Measurements from ENCODE around the gene ADCY3.
"Not testable (repeated sequence)": the region's sequence is repeated elsewhere in the genome, so short reads cannot be mapped to it uniquely, and the experiment has no call there.

The ADCY3 gene

DNA sequence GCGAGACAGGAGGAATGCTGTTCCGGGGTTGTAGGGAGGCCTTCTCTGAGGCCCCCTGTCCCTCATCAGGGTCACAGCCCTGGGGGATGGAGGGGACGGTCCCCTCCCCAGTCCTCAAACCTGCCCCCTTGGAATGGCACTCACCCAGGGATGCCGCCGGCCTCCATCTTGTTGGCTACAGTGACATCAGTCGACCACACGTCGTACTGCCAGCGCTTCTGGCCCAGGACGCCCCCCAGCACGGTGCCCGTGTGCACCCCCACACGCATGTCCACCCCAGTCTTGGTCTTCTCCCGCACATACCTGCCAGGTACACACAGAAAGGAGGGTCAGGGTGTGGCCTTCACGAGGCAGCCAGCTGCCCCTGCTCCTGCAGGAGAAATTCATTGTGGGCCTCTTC, 80.3 kb downstream of the ADCY3 start:
- TF ChIP-seq, protein P1, sequence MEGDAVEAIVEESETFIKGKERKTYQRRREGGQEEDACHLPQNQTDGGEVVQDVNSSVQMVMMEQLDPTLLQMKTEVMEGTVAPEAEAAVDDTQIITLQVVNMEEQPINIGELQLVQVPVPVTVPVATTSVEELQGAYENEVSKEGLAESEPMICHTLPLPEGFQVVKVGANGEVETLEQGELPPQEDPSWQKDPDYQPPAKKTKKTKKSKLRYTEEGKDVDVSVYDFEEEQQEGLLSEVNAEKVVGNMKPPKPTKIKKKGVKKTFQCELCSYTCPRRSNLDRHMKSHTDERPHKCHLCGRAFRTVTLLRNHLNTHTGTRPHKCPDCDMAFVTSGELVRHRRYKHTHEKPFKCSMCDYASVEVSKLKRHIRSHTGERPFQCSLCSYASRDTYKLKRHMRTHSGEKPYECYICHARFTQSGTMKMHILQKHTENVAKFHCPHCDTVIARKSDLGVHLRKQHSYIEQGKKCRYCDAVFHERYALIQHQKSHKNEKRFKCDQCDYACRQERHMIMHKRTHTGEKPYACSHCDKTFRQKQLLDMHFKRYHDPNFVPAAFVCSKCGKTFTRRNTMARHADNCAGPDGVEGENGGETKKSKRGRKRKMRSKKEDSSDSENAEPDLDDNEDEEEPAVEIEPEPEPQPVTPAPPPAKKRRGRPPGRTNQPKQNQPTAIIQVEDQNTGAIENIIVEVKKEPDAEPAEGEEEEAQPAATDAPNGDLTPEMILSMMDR (IDR thresholded peaks at IDR 0.05; ENCODE audit: borderline replicate concordance, insufficient read depth, low read depth, low read length) = no peak
- no peak overlapping the region for H3K4me3 ChIP-seq (ENCODE audit: low read depth, low read length)

DNA sequence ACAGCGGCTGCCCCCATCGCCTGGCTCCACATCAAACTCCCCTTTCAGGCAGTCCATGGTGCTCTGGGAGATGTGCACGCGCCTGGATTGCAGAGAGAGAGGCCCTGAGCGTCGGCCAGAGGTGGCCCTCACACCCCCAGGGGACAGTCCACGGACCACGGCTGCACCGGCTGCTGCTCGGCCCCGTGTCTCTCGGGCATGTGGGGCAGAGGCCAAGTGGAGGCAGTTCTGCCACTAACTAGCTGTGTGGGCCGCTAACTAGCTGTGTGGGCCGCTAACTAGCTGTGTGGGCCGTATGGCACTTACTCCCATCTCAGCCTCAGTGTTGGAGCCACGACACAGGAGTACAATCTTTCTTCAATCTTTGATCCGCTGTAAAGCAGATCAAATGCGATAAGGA, 81.5 kb downstream of the ADCY3 start:
- TF ChIP-seq, protein P1 (IDR thresholded peaks at IDR 0.05; ENCODE audit: borderline replicate concordance, insufficient read depth, low read depth, low read length) = no peak
- H3K4me3 ChIP-seq (ENCODE audit: low read depth, low read length) = no peak overlapping the region

DNA sequence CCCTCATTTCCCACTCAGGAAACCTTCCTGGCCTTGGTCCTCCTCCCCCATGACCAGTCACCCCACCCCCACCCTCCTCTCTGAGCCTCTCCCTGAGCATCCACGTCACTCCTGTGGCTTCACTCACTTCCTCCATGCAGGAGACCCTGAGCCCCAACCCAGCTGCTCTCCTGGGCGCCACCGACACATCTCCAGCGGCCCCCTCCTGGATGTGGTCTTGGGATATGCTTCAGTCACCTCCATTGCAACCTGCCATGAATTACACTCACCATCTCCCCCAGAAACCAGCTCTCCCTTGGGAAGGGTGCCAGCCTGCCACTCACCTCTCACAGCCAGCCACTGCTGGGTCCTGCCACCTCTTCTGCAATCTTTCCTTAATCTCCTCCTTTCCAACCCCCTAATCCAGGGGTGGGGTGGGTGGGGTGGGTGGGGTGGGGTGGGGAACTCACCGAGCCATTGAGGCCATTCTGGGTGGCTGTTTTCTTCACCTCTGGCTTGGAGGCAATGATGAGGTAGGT, 82.0 kb downstream of the ADCY3 start:
- TF ChIP-seq, protein P1 (IDR thresholded peaks at IDR 0.05; ENCODE audit: borderline replicate concordance, insufficient read depth, low read depth, low read length) = no peak
- no peak overlapping the region for H3K4me3 ChIP-seq (ENCODE audit: low read depth, low read length)

DNA sequence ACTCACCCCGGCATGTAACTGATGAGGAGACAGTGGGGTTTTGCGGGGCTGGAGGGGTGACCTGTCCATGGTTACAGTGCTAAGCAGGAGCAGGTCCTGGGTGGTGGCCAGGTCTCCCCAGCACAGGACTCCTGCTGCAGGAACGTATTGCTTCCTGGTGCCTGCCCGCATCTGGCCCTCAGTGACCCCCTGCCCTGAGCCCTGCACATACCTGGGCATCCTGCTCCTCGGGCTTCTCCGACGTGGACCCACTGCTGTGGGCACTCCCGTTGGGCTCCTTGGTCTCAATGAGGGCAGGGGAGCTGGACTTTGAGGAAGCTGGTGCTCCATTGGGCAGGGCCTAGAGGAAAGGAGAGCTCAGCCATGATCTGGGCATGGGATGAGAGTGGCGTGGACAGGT, 83.3 kb downstream of the ADCY3 start:
- no peak overlapping the region for H3K4me3 ChIP-seq (ENCODE audit: low read depth, low read length)
- TF ChIP-seq, protein P1 (IDR thresholded peaks at IDR 0.05; ENCODE audit: borderline replicate concordance, insufficient read depth, low read depth, low read length) = no peak

DNA sequence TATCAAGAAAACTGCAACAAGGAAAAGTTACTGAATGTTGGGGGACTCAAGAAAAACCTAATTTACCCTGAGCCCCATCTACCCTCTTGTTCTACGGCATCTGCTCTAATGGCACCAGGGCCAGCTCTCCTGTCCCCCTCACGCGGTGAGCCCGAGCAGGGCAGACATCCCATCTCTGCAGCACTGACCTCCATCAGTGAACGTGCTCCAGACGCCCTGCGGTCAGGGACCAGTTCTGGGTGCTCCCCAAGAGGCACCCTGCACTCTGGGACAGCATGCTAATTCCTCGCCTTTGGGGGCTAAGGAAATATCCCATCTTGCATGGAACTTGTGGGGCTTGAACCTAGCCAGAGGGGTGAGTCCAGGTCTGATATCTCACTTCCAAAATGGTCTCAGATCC, 83.8 kb downstream of the ADCY3 start:
- TF ChIP-seq, protein P1 (IDR thresholded peaks at IDR 0.05; ENCODE audit: borderline replicate concordance, insufficient read depth, low read depth, low read length) = no peak
- no peak overlapping the region for H3K4me3 ChIP-seq (ENCODE audit: low read depth, low read length)

DNA sequence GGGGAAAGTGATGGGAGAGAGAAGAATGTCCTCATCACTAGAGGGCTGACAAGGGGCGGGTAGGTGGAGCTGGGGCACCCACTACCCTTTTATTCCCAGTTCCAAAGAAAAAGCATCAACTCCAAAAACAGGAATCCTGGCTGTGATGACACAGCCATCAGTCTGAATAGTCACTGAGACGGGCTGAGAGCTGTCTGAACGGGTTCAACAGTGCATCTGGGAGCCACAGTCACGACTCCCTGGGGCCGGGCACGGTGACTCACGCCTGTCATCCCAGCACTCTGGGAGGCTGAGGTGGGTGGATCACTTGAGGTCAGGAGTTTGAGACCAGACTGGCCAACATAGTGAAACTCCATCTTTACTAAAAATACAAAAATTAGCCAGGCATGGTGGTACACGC, 84.6 kb downstream of the ADCY3 start:
- not testable (repeated sequence) for H3K4me3 ChIP-seq (ENCODE audit: low read depth, low read length)

DNA sequence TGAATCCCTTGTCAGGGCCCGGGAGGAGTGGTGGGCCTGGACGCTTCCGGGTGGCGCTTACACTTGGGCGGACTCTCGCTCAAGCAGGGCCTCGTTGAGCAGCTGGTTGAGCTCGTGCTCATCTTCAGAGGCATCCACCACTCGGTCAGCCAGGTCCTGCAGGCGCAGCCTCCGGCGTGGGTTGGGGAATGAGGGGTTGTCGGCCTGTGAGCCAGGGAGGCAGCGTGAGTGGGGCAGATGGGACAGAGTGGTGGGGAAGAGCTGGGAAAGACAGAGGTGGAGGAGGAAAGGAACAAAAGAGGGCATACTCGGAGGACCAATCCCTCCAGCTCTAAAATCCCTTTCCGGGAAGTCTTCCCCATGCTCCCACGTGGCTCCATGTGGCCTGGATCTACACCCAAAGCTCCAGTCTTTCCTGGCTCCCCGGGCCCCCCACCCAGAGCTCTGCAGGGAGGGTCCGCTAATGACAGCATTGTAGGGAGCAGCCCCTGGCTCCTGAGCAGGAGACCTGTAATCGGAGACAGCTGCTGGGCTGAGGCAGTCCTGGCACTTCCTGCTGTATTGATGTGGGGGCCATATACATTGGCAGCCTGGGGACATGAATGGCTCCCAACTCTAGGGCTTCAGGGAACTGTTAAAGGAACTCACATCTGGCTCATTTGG, 85.2 kb downstream of the ADCY3 start:
- no peak overlapping the region for H3K4me3 ChIP-seq (ENCODE audit: low read depth, low read length)
- TF ChIP-seq, protein P1 (IDR thresholded peaks at IDR 0.05; ENCODE audit: borderline replicate concordance, insufficient read depth, low read depth, low read length) = no peak
